Measurements from ENCODE around the gene CCDC9. TPM values are rescaled to one million over a fixed set of nuclear protein-coding genes. Genes with fewer than 3 reads are reported as not detected.

CCDC9 gene
- total RNA-seq, 1 experiment from 2014 or later = 36.9 TPM

- Histone ChIP-seq H3K27me3 (ENCODE audit: insufficient read depth, low read length) (peaks cover 2% of the 10 kb centered on the region; the same call in 1 of the 2 replicates), H3K18ac (ENCODE audit: insufficient read length, low read depth, low read length) (peak overlapping the region; percentile 89), H3T11ph (ENCODE audit: low read length) (no peak overlapping the region), H3K23ac (ENCODE audit: insufficient read length, low read depth, low read length) (no peak overlapping the region), H3K9ac (ENCODE audit: extremely low read depth, insufficient read length, low read length) (no peak overlapping the region), H3K79me2 (ENCODE audit: insufficient read depth, low read length) (no peaks in the 10 kb centered on the region), H2BK120ac (ENCODE audit: low read depth, low read length, poor library complexity, severe bottlenecking) (no peak overlapping the region), H2BK5ac (ENCODE audit: insufficient read length, low read length) (no peak overlapping the region), H3K4me1 (ENCODE audit: insufficient read depth, low read length) (peaks cover 3% of the 10 kb centered on the region; the same call in 1 of the 2 replicates), H3K9me3 (ENCODE audit: control insufficient read depth, low read depth, low read length) (no peaks in the 10 kb centered on the region), H3K79me1 (ENCODE audit: insufficient read depth, low read depth, low read length, poor library complexity, severe bottlenecking) (no peaks in the 10 kb centered on the region), H2AK5ac (ENCODE audit: insufficient read length, low read length) (no peak overlapping the region), H3K4me2 (ENCODE audit: insufficient read depth, insufficient read length, low read length) (peak overlapping the region; percentile 31), H2BK15ac (ENCODE audit: low read depth, low read length) (no peak overlapping the region), H3K56ac (ENCODE audit: insufficient read length, low read depth, low read length) (no peak overlapping the region), H4K91ac (ENCODE audit: insufficient read length, low read depth, low read length) (no peak overlapping the region), H3K23me2 (ENCODE audit: insufficient read length, low read depth, low read length, poor library complexity, severe bottlenecking) (peaks cover 13% of the 10 kb centered on the region), H4K5ac (ENCODE audit: insufficient read length, low read depth, low read length) (no peak overlapping the region), H4K8ac (replicated peaks; ENCODE audit: insufficient read length, low read depth, low read length) (no peak overlapping the region), H3K14ac (ENCODE audit: insufficient read depth, low read length) (peak overlapping the region; percentile 62; the same call in 1 of the 2 replicates), H3K4ac (ENCODE audit: low read depth, low read length) (no peak overlapping the region), H2BK12ac (ENCODE audit: insufficient read length, low read depth, low read length) (no peak overlapping the region), H2AFZ (ENCODE audit: low read length) (no peak overlapping the region), H2BK20ac (ENCODE audit: low read depth, low read length, poor library complexity, severe bottlenecking) (no peak overlapping the region), H3K27ac (ENCODE audit: insufficient read length, low read depth, low read length) (no peak overlapping the region), H4K20me1 (ENCODE audit: control insufficient read depth, insufficient read depth, insufficient read length) (no peaks in the 10 kb centered on the region)
- peaks cover 18% of the 10 kb centered on the region for H3K27me3 Mint-ChIP-seq (ENCODE audit: low read depth)
- no CpG with 5 or more reads among the region's 46 CpGs for WGBS (ENCODE audit: extremely low coverage, insufficient read length, low lambda C conversion rate)
- TF ChIP-seq CTCF (conservative IDR thresholded peaks at IDR 0.05) = peak; percentile 99
- peaks cover 0 to 3% of the 10 kb centered on the region in 2 experiments; a peak in 1 of 5 replicates for H3K9me3 Mint-ChIP-seq
- peak overlapping the region; percentile 14 to 93 (median 83); a peak in 5 of 7 replicates for H3K27ac Mint-ChIP-seq
- H3K4me3 Mint-ChIP-seq = peak overlapping the region; percentile 63 to 77
- H3K4me1 Mint-ChIP-seq = peaks cover 16 to 22% of the 10 kb centered on the region in 2 experiments
- peak; percentile 97 for DNase-seq
- H3K36me3 Mint-ChIP-seq (ENCODE audit: insufficient read depth in 1 of 3, low read depth in 3 of 3) = no peaks in the 10 kb centered on the region; a peak in 1 of 7 replicates
Measured at GRCh38 chr19:47243776-47244547, 12.4 kb upstream of the CCDC9 start.

Data from H9 (cell line).